Gastrocnemius medialis (tissue), 4 donors: ENCODE measurements around the gene MELTF. TPM values are rescaled to one million over a fixed set of nuclear protein-coding genes. Genes with fewer than 3 reads are reported as not detected.
"Not testable (repeated sequence)": the region's sequence is repeated elsewhere in the genome, so short reads cannot be mapped to it uniquely, and the experiment has no call there.

Experiments used
- ATAC-seq, 2 donors: fragments of 150-250 bp; one replicate each; pipeline ENCODE4 v1.9.1; 2016
- DNase-seq, 2 donors: peaks; one replicate each; pipeline ENCODE4 v3.0.0-alpha.2; 2019
- H3K27ac ChIP-seq, 4 donors: fragments of 200-600 bp; sonication (generic); 1 replicate in 1 of 4; 2 replicates in 3 of 4; pipeline ENCODE4 v1.5.1; 2016 to 2018; ENCODE audit warnings: mild to moderate bottlenecking in 2 of 4, moderate library complexity in 1 of 4
- H3K27me3 ChIP-seq, 3 donors: fragments of 200-600 bp; sonication (generic) in 2 of 3; 1 replicate in 1 of 3; 2 replicates in 2 of 3; pipeline versions ENCODE4 v1.5.1 to v1.6.0; 2016 to 2019; ENCODE audit warnings: mild to moderate bottlenecking in 1 of 3, moderate library complexity in 1 of 3
- H3K36me3 ChIP-seq, 2 donors: fragments of 200-600 bp; sonication (generic) in 1 of 2; one replicate each; pipeline ENCODE4 v1.5.1; 2017 to 2018
- H3K4me1 ChIP-seq, 2 donors: fragments of 200-600 bp; sonication (generic) in 1 of 2; one replicate each; pipeline ENCODE4 v1.5.1; 2016 to 2017; ENCODE audit warnings: mild to moderate bottlenecking in 2 of 2
- H3K4me3 ChIP-seq, 4 donors: fragments of 200-600 bp; sonication (generic) in 3 of 4; 1 replicate in 1 of 4; 2 replicates in 3 of 4; pipeline ENCODE4 v1.5.1; 2016 to 2019; ENCODE audit warnings: mild to moderate bottlenecking in 2 of 4
- H3K9me3 ChIP-seq, 3 donors: fragments of 200-600 bp; sonication (generic) in 2 of 3; 1 replicate in 1 of 3; 2 replicates in 2 of 3; pipeline ENCODE4 v1.5.1; 2016 to 2019
- CTCF ChIP-seq, 5 experiments: fragments of 450-650 bp in 3 of 5; fragments of 200-600 bp in 2 of 5; sonication (generic) in 2 of 5; IDR thresholded peaks in 4 of 5; conservative IDR thresholded peaks in 1 of 5; 1 replicate in 4 of 5; 2 replicates in 1 of 5; pipeline ENCODE4 v1.5.1; 2016 to 2019; ENCODE audit warnings: antibody characterized with exemption in 5 of 5, mild to moderate bottlenecking in 3 of 5, moderate library complexity in 3 of 5
- POLR2A ChIP-seq, 2 donors: fragments of 450-650 bp; IDR thresholded peaks; one replicate each; pipeline ENCODE4 v1.6.1; 2017; ENCODE audit warnings: antibody characterized with exemption in 2 of 2, mild to moderate bottlenecking in 2 of 2, moderate library complexity in 2 of 2
- in situ Hi-C, 4 donors: fragments of 200-750 bp; cut with MboI; loops; one replicate each; pipeline versions ENCODE4 v1.15.0 to v1.8.0; 2017; ENCODE audit warnings: low sequenced_read_pairs in 4 of 4
- intact Hi-C: fragments of 100-400 bp; cut with DNase I; formaldehyde crosslinking; loops from one replicate; pipeline ENCODE4 v1.15.1; 2023; ENCODE audit warnings: low total_unique reads
- total RNA-seq, 4 donors: library from RNA; depleted of rRNA; stranded (reverse); fragments of >200 nt; gene quantifications; one replicate each; pipeline versions ENCODE4 v1.1.0 to v1.2.3, GENCODE V29; 2016

The MELTF gene
- total RNA-seq, 4 donors from 2014 or later, result 0.36 to 0.64 (median 0.42) TPM; not detected in 1

- Histone ChIP-seq H3K9me3 (no peaks in the 10 kb centered on the region), H3K36me3 (peaks cover 0 to 75% of the 10 kb centered on the region in 2 donors), H3K27me3 (no peaks in the 10 kb centered on the region), H3K27ac (no peak overlapping the region), H3K4me1 (no peaks in the 10 kb centered on the region), H3K4me3 (no peak overlapping the region)
- intact Hi-C loops, result no loop called here
- in situ Hi-C loops, result no loop called here
- TF ChIP-seq CTCF (IDR thresholded peaks at IDR 0.05 in 4 of 5, conservative IDR thresholded peaks at IDR 0.05 in 1 of 5) (no peak), POLR2A (IDR thresholded peaks at IDR 0.05) (no peak)
- no peak for DNase-seq
- no peak for ATAC-seq
These were observed 32.8 kb upstream of the MELTF start for GRCh38 chr3:197062446-197062845.

DNA sequence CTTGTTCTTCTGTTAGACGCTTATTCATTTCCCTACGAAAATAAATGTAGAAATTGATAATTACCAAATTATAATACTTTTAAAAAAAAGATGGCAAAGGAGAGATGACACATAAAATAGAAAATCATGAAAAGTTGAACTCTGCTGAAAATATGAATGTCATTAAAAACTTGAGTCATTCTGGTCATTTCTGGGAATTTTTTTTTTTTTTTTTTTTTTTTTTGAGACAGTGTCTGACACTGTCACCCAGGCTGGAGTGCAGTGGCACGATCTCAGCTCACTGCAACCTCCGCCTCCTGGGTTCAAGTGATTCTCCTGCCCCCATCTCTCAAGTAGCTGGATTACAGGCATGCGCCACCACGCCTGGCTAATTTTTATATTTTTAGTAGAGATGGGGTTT is 22.0 kb upstream of the MELTF start:
- H3K9me3 ChIP-seq, ATAC-seq, H3K27me3 ChIP-seq, in situ Hi-C loops, H3K4me1 ChIP-seq, DNase-seq, H3K27ac ChIP-seq, H3K4me3 ChIP-seq, intact Hi-C loops: not testable (repeated sequence)
- peaks cover 0 to 48% of the 10 kb centered on the region in 2 donors for H3K36me3 ChIP-seq

GRCh38 chr3:197050511-197050910 is 20.9 kb upstream of the MELTF start:
- H3K36me3 ChIP-seq, result peaks cover 0 to 48% of the 10 kb centered on the region in 2 donors
- H3K4me3 ChIP-seq, result no peak overlapping the region
- intact Hi-C loops, result no loop called here
- TF ChIP-seq POLR2A (IDR thresholded peaks at IDR 0.05) (no peak), CTCF (IDR thresholded peaks at IDR 0.05 in 4 of 5, conservative IDR thresholded peaks at IDR 0.05 in 1 of 5) (no peak)
- no peak for DNase-seq
- H3K9me3 ChIP-seq, result no peaks in the 10 kb centered on the region
- ATAC-seq, result no peak
- in situ Hi-C loops, result no loop called here
- no peaks in the 10 kb centered on the region for H3K27me3 ChIP-seq
- no peaks in the 10 kb centered on the region for H3K4me1 ChIP-seq
- H3K27ac ChIP-seq, result no peak overlapping the region

- no peaks in the 10 kb centered on the region for H3K27me3 ChIP-seq
- no peaks in the 10 kb centered on the region for H3K9me3 ChIP-seq
- in situ Hi-C loops, result no loop called here
- H3K4me1 ChIP-seq, result no peaks in the 10 kb centered on the region
- peaks cover 0 to 40% of the 10 kb centered on the region in 2 donors for H3K36me3 ChIP-seq
- DNase-seq (no peak), ATAC-seq (no peak)
- TF ChIP-seq POLR2A (IDR thresholded peaks at IDR 0.05) (no peak), CTCF (IDR thresholded peaks at IDR 0.05 in 4 of 5, conservative IDR thresholded peaks at IDR 0.05 in 1 of 5) (no peak)
- H3K4me3 ChIP-seq, result no peak overlapping the region
- no peak overlapping the region for H3K27ac ChIP-seq
- intact Hi-C loops, result no loop called here
These were observed 12.9 kb upstream of the MELTF start for GRCh38 chr3:197042539-197042938.

- H3K27me3 ChIP-seq, result no peaks in the 10 kb centered on the region
- intact Hi-C loops (no loop called here), in situ Hi-C loops (no loop called here)
These were observed 12.4 kb upstream of the MELTF start for GRCh38 chr3:197041875-197042488.

More at GRCh38 chr3:197041875-197042488, 12.4 kb upstream of the MELTF start:
- H3K36me3 ChIP-seq, result peaks cover 0 to 38% of the 10 kb centered on the region in 2 donors
- H3K4me3 ChIP-seq, result no peak overlapping the region
- ATAC-seq, result no peak
- H3K9me3 ChIP-seq, result no peaks in the 10 kb centered on the region
- no peak for TF ChIP-seq CTCF (IDR thresholded peaks at IDR 0.05 in 4 of 5, conservative IDR thresholded peaks at IDR 0.05 in 1 of 5)
- TF ChIP-seq POLR2A (IDR thresholded peaks at IDR 0.05), result no peak
- H3K4me1 ChIP-seq, result no peaks in the 10 kb centered on the region
- no peak for DNase-seq
- H3K27ac ChIP-seq, result no peak overlapping the region
